Loucy (cell line): Measurements from ENCODE around the gene FZD8.

Source experiments
- H2AFZ ChIP-seq: fragments of 200-600 bp; sonication (generic); 2 replicates; pipeline ENCODE4 v1.6.0; 2016; ENCODE audit warnings: antibody characterized with exemption, mild to moderate bottlenecking, low read length, moderate library complexity
- H3F3A ChIP-seq: fragments of 200-600 bp; 2 replicates; pipeline ENCODE4 v1.6.0; 2016; ENCODE audit warnings: antibody characterized with exemption, low read depth, mild to moderate bottlenecking
- H3K27me3 ChIP-seq: fragments of 200-600 bp; sonication (generic); 2 replicates; pipeline ENCODE4 v1.6.1; 2014; ENCODE audit warnings: low read length, mild to moderate bottlenecking; ENCODE audit not compliant: insufficient read depth, poor library complexity, severe bottlenecking
- H3K36me3 ChIP-seq: fragments of 200-600 bp; sonication (generic); 2 replicates; pipeline ENCODE4 v1.6.1; 2016; ENCODE audit warnings: low read length; ENCODE audit not compliant: insufficient read depth
- H3K4me1 ChIP-seq: fragments of 200-600 bp; sonication (generic); 2 replicates; pipeline ENCODE4 v1.5.1; 2014; ENCODE audit warnings: low read length, mild to moderate bottlenecking; ENCODE audit not compliant: insufficient read depth, poor library complexity, severe bottlenecking
- H3K4me2 ChIP-seq: fragments of 200-600 bp; sonication (generic); 2 replicates; pipeline ENCODE4 v1.6.0; 2014; ENCODE audit warnings: antibody characterized with exemption, low read length, low read depth, mild to moderate bottlenecking; ENCODE audit not compliant: poor library complexity, severe bottlenecking
- H3K4me3 ChIP-seq: fragments of 200-600 bp; sonication (generic); 2 replicates; pipeline ENCODE4 v1.5.1; 2014; ENCODE audit warnings: low read length, mild to moderate bottlenecking, mixed read lengths; ENCODE audit not compliant: poor library complexity, severe bottlenecking
- H3K79me2 ChIP-seq: fragments of 200-600 bp; sonication (generic); 2 replicates; pipeline ENCODE4 v1.6.1; 2014; ENCODE audit warnings: low read length; ENCODE audit not compliant: insufficient read depth
- H3K9ac ChIP-seq: fragments of 200-600 bp; sonication (generic); 2 replicates; pipeline ENCODE4 v1.6.0; 2014; ENCODE audit warnings: mild to moderate bottlenecking, low read depth, low read length, moderate library complexity; ENCODE audit not compliant: poor library complexity, severe bottlenecking
- H3K9me2 ChIP-seq: fragments of 200-600 bp; sonication (generic); replicated peaks from 2 replicates; pipeline ENCODE4 v1.6.1; 2016; ENCODE audit warnings: low read depth, low read length, mixed read lengths
- H3K9me3 ChIP-seq: fragments of 200-600 bp; sonication (generic); 2 replicates; pipeline ENCODE4 v1.6.1; 2014; ENCODE audit warnings: mild to moderate bottlenecking, antibody characterized with exemption, low read length, low read depth; ENCODE audit not compliant: insufficient read depth
- H4K20me1 ChIP-seq: fragments of 200-600 bp; sonication (generic); 2 replicates; pipeline ENCODE4 v1.6.0; 2014; ENCODE audit warnings: antibody characterized with exemption, low read length, mild to moderate bottlenecking; ENCODE audit not compliant: insufficient read depth, poor library complexity, severe bottlenecking
- CTCF ChIP-seq: fragments of 200-600 bp; sonication (generic); conservative IDR thresholded peaks from 2 replicates; pipeline ENCODE4 v1.5.1; 2014; ENCODE audit warnings: mild to moderate bottlenecking, antibody characterized with exemption, low read length
- EZH2phosphoT487 ChIP-seq: fragments of 200-600 bp; IDR thresholded peaks from 2 replicates; pipeline ENCODE4 v1.6.1; 2018; ENCODE audit warnings: antibody characterized with exemption, mild to moderate bottlenecking, moderate library complexity, borderline replicate concordance

Gene FZD8

GRCh38 chr10:35605191-35605590 is 36.9 kb downstream of the FZD8 start, which contains the start of gene GJD4:
Gene GJD4, plus strand, starts transcription at chr10:35605341. Its CDS starts 227 bp downstream, at chr10:35605568.
- no peaks in the 10 kb centered on the region for H3K27me3 ChIP-seq
- TF ChIP-seq CTCF, result no peak
- no peak for TF ChIP-seq EZH2phosphoT487
- H3K4me3 ChIP-seq, result no peak within 1 kb of the TSS
- H3K36me3 ChIP-seq, result no peaks in the 10 kb centered on the region
- no peaks in the 10 kb centered on the region for H3K79me2 ChIP-seq
- no peak within 1 kb of the TSS for H2AFZ ChIP-seq
- H4K20me1 ChIP-seq, result no peaks in the 10 kb centered on the region
- H3K9me3 ChIP-seq, result no peaks in the 10 kb centered on the region; the same call in 1 of the 2 replicates
- H3K4me1 ChIP-seq, result no peaks in the 10 kb centered on the region
- H3K4me2 ChIP-seq, result no peak within 1 kb of the TSS
- H3F3A ChIP-seq, result no peaks in the 10 kb centered on the region
- H3K9ac ChIP-seq, result no peak within 1 kb of the TSS
- no peaks in the 10 kb centered on the region for H3K9me2 ChIP-seq

- Histone ChIP-seq H2AFZ (no peak overlapping the region), H3K79me2 (no peaks in the 10 kb centered on the region), H3K4me2 (no peak overlapping the region), H3K9me3 (no peaks in the 10 kb centered on the region), H3K36me3 (no peaks in the 10 kb centered on the region), H3K9ac (no peak overlapping the region), H3K9me2 (no peaks in the 10 kb centered on the region), H3K4me1 (no peaks in the 10 kb centered on the region), H3K27me3 (no peaks in the 10 kb centered on the region), H4K20me1 (no peaks in the 10 kb centered on the region), H3F3A (no peaks in the 10 kb centered on the region), H3K4me3 (no peak overlapping the region)
- no peak for TF ChIP-seq EZH2phosphoT487
- TF ChIP-seq CTCF, result peak; percentile 53
These were observed 41.9 kb downstream of the FZD8 start for GRCh38 chr10:35600193-35600592.

GRCh38 chr10:35598379-35598778 is 43.7 kb downstream of the FZD8 start:
- TF ChIP-seq CTCF (peak; percentile 59), EZH2phosphoT487 (no peak)
- no peaks in the 10 kb centered on the region for H3K36me3 ChIP-seq
- no peak overlapping the region for H3K4me3 ChIP-seq
- no peaks in the 10 kb centered on the region for H3K4me1 ChIP-seq
- H2AFZ ChIP-seq, result no peak overlapping the region
- no peaks in the 10 kb centered on the region for H3K9me2 ChIP-seq
- H3K4me2 ChIP-seq, result no peak overlapping the region
- no peaks in the 10 kb centered on the region for H3F3A ChIP-seq
- H3K79me2 ChIP-seq, result no peaks in the 10 kb centered on the region
- H3K9me3 ChIP-seq, result no peaks in the 10 kb centered on the region
- H3K27me3 ChIP-seq, result no peaks in the 10 kb centered on the region
- H4K20me1 ChIP-seq, result no peaks in the 10 kb centered on the region
- no peak overlapping the region for H3K9ac ChIP-seq
